Muscle of leg (tissue), 11 donors: ENCODE data around the gene SMAD4. TPM values are rescaled to one million over a fixed set of nuclear protein-coding genes. Genes with fewer than 3 reads are reported as not detected.
A peak's percentile ranks its signal among the peaks of the same experiment; 100 is the strongest.
"Not testable (repeated sequence)": the region's sequence is repeated elsewhere in the genome, so short reads cannot be mapped to it uniquely, and the experiment has no call there.

Experiments
- DNase-seq: peaks from one replicate; pipeline ENCODE4 v3.0.0; 2013
- H3K27ac ChIP-seq: one replicate; pipeline ENCODE4 v1.5.1; 2013; ENCODE audit warnings: mild to moderate bottlenecking, low read length, control low read depth
- H3K27me3 ChIP-seq: one replicate; pipeline ENCODE4 v1.6.1; 2013; ENCODE audit warnings: low read length; ENCODE audit not compliant: control insufficient read depth, insufficient read depth
- H3K36me3 ChIP-seq: one replicate; pipeline ENCODE4 v1.6.1; 2013; ENCODE audit warnings: low read length; ENCODE audit not compliant: control insufficient read depth, insufficient read depth
- H3K4me1 ChIP-seq: one replicate; pipeline ENCODE4 v1.6.1; 2013; ENCODE audit warnings: low read length; ENCODE audit not compliant: control insufficient read depth, insufficient read depth
- H3K4me3 ChIP-seq: one replicate; pipeline ENCODE4 v1.5.1; 2013; ENCODE audit warnings: low read length, control low read depth
- H3K9me3 ChIP-seq: replicated peaks from 2 replicates; pipeline ENCODE4 v1.6.1; 2013; ENCODE audit warnings: low read depth, low read length; ENCODE audit not compliant: control insufficient read depth
- WGBS: methylation state at CpG from one replicate; pipeline ENCODE4 v1.1.5; 2013; ENCODE audit warnings: missing lambda C conversion rate; ENCODE audit not compliant: insufficient coverage; 5-methylcytosine and 5-hydroxymethylcytosine counted together
- polyA plus RNA-seq, 8 donors: library from polyadenylated mRNA; unstranded; fragments of 120-200 nt; gene quantifications; one replicate each; pipeline versions ENCODE4 v1.2.1 to v1.2.3, GENCODE V29; 2013; ENCODE audit warnings: inconsistent platforms in 1 of 8, low replicate concordance in 1 of 8; ENCODE audit not compliant: insufficient read length in 8 of 8, insufficient read depth in 1 of 8
- total RNA-seq: library from RNA; stranded (reverse); fragments of 120-200 nt; gene quantifications from one replicate; pipeline ENCODE4 v1.2.4, GENCODE V29; 2013

SMAD4 gene
- total and polyA plus RNA-seq, 9 donors, result 67.8 to 102 (median 78.6) TPM

DNA sequence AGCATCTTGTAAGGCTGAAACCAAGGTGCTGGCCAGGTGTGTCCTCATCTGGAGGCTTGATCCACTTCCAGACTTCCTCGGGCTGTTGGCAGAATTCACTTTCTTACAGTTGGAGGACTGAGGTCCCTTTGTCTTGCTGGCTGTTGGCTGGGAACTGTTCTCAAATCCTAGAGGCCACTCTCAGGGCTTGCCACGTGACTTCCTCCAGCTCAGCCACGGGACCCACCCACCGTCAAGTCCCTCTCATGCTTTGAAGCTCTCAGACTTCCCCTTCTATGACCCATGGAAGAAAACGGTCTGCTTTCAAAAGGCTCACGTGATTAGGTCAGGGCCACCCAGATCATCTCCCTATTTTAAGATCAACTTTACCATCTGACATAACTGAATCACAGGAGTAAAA is 77.1 kb downstream of the SMAD4 start:
- H3K36me3 ChIP-seq, result no peaks in the 10 kb centered on the region
- H3K4me3 ChIP-seq, result no peak overlapping the region
- peak; percentile 19 for DNase-seq
- 57% methylated on average over 6 of the region's 6 CpGs for WGBS
- H3K27ac ChIP-seq, result no peak overlapping the region
- no peaks in the 10 kb centered on the region for H3K27me3 ChIP-seq
- H3K4me1 ChIP-seq, result no peaks in the 10 kb centered on the region
- no peaks in the 10 kb centered on the region for H3K9me3 ChIP-seq

DNA sequence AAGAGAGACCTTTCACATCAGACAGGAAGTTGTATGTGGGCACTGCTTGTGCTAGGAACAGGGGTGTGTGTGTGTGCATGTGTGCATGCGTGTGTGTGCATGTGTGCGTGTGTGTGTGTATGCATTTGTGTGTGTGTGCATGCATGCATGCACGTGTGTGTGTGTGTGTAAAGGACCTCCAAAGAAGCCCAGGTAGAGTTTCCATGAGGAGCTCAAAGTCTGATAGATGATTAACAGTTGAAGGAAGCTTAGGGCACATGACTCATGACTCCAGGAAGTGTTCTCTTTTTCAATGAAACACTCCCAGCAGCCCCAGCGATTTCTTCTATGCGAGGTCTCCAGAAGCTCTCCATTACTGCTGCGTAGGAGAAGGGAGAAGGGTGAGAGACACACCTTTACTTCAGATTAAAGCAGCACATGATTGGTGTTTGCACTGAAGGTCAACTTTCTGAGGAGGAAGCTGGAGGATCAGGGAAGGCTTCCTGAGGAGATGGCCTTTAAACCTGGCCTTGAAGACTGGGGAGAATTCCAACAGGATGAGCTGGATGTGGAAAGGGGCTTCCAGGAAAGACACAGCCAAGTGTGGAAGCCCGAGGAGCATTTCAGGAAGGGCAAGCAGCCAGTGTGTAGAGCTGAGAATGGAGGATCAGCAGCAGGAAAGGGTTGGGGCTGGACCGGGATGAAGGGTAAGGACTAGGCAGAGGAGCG is 77.7 kb downstream of the SMAD4 start:
- Histone ChIP-seq H3K27me3 (no peaks in the 10 kb centered on the region), H3K4me3 (no peak overlapping the region), H3K27ac (no peak overlapping the region), H3K36me3 (no peaks in the 10 kb centered on the region), H3K4me1 (no peaks in the 10 kb centered on the region), H3K9me3 (no peaks in the 10 kb centered on the region)
- no peak for DNase-seq
- 72% methylated on average over 4 of the region's 9 CpGs for WGBS

DNA sequence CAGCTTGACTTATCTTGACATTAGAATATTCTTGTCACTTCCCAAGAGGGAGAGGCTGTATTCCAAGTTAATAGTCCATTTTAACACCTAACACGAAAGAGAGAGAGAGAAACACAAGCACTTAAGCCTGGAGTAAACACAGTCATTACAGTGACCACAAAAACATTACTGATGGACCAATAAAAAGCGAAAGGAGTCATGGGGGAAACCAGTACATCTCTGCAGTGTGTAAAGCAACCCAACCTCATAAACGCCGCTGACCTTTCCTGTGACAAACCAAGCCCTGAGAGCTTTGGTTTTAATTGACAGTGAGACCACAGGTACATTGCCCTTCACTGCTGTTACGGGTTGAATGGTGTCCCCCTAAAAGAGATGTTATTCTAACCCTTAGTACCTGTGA is 78.3 kb downstream of the SMAD4 start:
- no peak for DNase-seq
- H3K27me3 ChIP-seq, result no peaks in the 10 kb centered on the region

DNA sequence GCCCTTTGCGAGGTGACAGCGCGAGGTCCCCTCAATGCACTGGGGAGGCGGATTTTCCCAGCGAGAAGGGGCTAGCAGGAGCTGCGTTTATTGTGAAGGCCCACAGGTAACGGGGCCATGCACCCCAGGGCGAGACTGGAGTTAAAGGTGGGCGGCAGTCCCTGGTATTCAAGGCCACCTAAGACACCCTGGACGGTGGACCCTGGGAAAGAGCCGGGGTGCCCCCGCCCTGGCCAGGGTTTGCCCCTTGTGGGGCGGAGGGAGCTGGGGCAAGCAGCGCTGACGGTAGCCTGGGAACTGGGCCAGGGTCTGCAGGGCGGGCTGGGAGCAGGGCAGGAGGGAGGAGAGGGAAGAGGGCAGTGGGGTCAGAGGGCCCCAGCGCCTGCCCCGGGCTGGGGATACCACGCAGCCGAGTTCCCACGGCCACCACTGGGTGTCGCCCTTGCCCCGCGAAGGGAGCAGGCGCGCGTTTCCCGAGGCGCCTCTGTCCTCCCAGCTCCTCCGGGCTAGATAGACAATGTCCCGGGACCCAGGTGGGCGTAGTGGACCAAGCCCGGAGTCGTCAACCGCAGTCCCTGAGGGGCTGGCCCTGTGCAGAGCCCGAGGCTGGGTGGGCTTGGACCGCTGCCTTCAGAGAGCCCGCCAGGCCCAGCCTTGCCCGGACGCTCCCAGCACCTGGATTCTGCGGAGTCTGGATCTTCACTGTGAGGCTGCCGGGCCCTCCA is 80.2 kb downstream of the SMAD4 start:
- no peaks in the 10 kb centered on the region for H3K9me3 ChIP-seq
- no peak overlapping the region for H3K4me3 ChIP-seq
- no peaks in the 10 kb centered on the region for H3K27me3 ChIP-seq
- 32% methylated on average over 42 of the region's 42 CpGs for WGBS
- H3K27ac ChIP-seq, result no peak overlapping the region
- DNase-seq, result peak; percentile 47
- no peaks in the 10 kb centered on the region for H3K36me3 ChIP-seq
- H3K4me1 ChIP-seq, result no peaks in the 10 kb centered on the region

More for the DNA sequence above, 78.3 kb downstream of the SMAD4 start:
- H3K27ac ChIP-seq, result no peak overlapping the region
- no peaks in the 10 kb centered on the region for H3K36me3 ChIP-seq
- H3K9me3 ChIP-seq, result no peaks in the 10 kb centered on the region
- H3K4me1 ChIP-seq, result no peaks in the 10 kb centered on the region
- H3K4me3 ChIP-seq, result no peak overlapping the region
- 60% methylated on average over 1 of the region's 5 CpGs for WGBS

DNA sequence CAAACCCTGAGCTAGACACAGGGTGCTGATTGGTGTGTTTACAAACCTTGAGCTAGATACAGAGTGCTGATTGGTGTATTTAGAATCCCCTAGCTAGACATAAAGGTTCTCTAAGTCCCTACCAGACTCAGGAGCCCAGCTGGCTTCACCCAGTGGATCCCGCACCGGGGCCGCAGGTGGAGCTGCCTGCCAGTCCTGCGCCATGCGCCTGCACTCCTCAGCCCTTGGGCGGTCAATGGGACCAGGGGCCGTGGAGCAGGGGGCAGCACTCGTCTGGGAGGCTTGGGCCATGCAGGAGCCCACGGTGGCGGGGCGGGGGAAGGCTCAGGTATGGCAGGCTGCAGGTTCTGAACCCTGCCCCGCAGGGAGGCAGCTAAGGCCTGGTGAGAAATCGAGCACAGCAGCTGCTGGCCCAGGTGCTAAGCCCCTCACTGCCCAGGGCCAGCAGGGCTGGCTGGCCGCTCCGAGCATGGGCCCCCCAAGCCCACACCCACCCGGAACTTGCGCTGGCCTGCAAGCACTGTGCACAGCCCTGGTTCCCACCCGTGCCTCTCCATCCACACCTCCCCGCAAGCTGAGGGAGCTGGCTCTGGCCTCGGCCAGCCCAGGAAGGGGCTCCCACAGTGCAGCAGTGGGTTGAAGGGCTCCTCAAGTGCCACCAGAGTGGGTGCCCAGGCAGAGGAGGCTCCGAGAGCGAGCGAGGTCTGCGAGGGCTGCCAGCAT is 81.8 kb downstream of the SMAD4 start:
- not testable (repeated sequence) for H3K27ac ChIP-seq, H3K36me3 ChIP-seq, H3K4me1 ChIP-seq, DNase-seq, H3K27me3 ChIP-seq, H3K9me3 ChIP-seq, H3K4me3 ChIP-seq
- WGBS, result 98% methylated on average over 19 of the region's 24 CpGs

DNA sequence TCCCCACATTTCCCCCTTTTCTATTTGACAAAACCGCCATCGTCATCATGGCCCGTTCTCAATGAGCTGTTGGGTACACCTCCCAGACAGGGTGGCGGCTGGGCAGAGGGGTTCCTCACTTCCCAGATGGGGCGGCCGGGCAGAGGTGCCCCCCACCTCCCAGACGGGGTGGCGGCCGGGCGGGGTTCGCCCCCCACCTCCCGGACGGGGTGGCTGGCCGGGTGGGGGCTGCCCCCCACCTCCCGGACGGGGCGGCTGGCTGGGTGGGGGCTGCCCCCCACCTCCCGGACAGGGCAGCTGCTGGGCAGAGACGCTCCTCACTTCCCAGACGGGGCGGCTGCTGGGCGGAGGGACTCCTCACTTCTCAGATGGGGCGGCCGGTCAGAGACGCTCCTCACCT is 87.0 kb downstream of the SMAD4 start:
- H3K27ac ChIP-seq, H3K4me1 ChIP-seq: not testable (repeated sequence)
- WGBS, result 89% methylated on average over 13 of the region's 25 CpGs

DNA sequence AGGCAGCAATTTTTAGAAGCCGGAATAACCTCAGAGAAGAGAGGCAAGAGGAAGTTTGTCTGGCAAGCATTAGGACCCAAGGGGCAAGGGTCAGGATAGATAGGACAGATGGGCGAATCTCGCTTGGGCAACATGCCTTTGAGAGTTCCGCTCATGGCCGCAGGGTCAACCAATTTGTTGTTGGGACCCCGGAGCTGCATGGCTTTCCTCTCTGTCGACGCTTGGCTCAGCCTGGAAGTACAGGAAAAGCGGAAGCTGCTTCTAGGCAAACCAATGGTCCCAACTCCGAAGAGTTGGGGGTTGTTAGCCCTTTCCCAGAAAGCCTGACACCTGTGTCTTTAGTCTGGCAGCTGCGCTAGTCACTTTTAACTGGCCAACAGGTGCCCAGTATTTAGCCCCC is 89.5 kb downstream of the SMAD4 start:
- H3K27me3 ChIP-seq, H3K4me3 ChIP-seq, H3K9me3 ChIP-seq, H3K27ac ChIP-seq, DNase-seq, H3K36me3 ChIP-seq, H3K4me1 ChIP-seq: not testable (repeated sequence)
- WGBS, result 91% methylated on average over 11 of the region's 11 CpGs

More for the DNA sequence above, 87.0 kb downstream of the SMAD4 start:
- not testable (repeated sequence) for H3K9me3 ChIP-seq, H3K36me3 ChIP-seq, H3K27me3 ChIP-seq, H3K4me3 ChIP-seq, DNase-seq

DNA sequence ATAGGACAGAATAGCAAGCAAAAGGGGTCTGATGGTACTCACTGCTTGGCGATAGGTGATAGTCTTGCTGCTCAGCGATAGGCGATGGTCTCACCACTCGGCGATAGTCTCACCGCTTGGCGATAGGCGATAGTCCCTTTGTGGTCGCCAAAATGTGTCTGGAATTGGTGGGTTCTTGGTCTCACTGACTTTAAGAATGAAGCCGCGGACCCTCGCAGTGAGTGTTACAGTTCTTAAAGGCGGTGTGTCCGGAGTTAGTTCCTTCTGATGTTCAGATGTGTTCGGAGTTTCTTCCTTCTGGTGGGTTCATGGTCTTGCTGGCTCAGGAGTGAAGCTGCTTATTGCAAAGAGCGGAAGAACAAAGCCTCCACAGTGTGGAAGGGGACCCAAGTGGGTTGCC is 90.0 kb downstream of the SMAD4 start:
- H3K36me3 ChIP-seq, H3K9me3 ChIP-seq, DNase-seq, H3K27me3 ChIP-seq, H3K4me3 ChIP-seq, H3K4me1 ChIP-seq, H3K27ac ChIP-seq: not testable (repeated sequence)
- WGBS, result over 99% methylated on average over 12 of the region's 16 CpGs

DNA sequence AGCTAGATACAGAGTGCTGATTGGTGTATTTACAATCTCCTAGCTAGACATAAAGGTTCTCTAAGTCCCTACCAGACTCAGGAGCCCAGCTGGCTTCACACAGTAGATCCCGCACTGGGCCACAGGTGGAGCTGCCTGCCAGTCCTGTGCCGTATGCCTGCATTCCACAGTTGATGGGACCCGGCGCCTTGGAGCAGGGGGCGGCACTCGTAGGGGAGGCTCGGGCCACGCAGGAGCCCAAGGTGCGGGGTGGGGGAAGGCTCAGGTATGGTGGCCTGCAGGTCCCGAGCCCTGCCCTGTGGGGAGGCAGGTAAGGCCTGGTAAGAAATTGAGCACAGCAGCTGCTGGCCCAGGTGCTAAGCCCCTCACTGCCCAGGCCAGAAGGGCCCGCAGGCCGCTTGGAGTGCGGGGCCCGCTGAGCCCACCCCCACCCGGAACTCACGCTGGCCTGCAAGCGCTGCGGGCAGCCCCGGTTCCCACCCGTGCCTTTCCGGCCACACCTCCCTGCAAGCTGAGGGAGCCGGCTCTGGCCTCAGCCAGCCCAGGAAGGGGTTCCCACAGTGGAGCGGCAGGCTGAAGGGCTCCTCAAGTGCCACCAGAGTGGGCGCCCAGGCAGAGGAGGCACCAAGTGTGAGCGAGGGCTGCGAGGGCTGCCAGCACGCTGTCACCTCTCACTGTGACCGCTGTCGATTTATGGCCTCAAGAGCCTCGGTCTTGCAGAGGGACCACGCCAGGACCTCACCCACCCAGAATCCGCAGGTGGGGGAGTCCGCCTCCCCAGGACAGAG is 91.0 kb downstream of the SMAD4 start:
- H3K4me3 ChIP-seq, result no peak overlapping the region
- no peaks in the 10 kb centered on the region for H3K36me3 ChIP-seq
- H3K4me1 ChIP-seq, result no peaks in the 10 kb centered on the region
- WGBS, result 96% methylated on average over 31 of the region's 33 CpGs
- no peaks in the 10 kb centered on the region for H3K9me3 ChIP-seq
- H3K27ac ChIP-seq, result no peak overlapping the region
- no peaks in the 10 kb centered on the region for H3K27me3 ChIP-seq
- no peak for DNase-seq

DNA sequence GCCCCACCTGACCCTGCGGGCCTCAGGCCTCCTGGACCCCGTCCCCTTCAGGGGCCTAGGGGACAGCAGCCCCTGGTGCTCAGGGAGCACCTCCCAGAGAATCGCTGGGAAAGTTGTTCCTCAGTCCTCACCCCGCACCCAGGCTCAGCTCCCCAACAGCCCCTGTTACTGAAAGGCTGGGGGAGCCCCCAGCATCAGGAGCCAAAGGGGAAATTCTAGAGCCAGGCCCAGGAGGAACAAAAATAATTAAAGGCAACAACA is 91.5 kb downstream of the SMAD4 start:
- 89% methylated on average over 2 of the region's 4 CpGs for WGBS
- H3K36me3 ChIP-seq, result no peaks in the 10 kb centered on the region
- H3K4me1 ChIP-seq, result no peaks in the 10 kb centered on the region
- H3K4me3 ChIP-seq, result no peak overlapping the region
- no peak for DNase-seq
- H3K27me3 ChIP-seq, result no peaks in the 10 kb centered on the region
- no peak overlapping the region for H3K27ac ChIP-seq
- no peaks in the 10 kb centered on the region for H3K9me3 ChIP-seq
